Activated T-helper 1 cell treated with anti-CD3 and anti-CD28 coated beads, Interleukin-12 subunit alpha, Interleukin-12 subunit beta, Interleukin-2, Interleukin-4 antibody, amounts not matched to agents 30 ng/mL and 10 ng/mL and 1 ng/mL, durations not matched to agents 14 hours and 24 hours and 36 hours (primary cell): ENCODE measurements around the gene SERPINI2. TPM values are rescaled to one million over a fixed set of nuclear protein-coding genes. Genes with fewer than 3 reads are reported as not detected.

Experiments used
- DNase-seq: peaks from one replicate; pipeline ENCODE4 v3.0.0; 2021; ENCODE audit warnings: low spot score
- H3K27ac Mint-ChIP-seq: one replicate; pipeline ENCODE4 v1.8.0; 2021; ENCODE audit warnings: mild to moderate bottlenecking, mixed read lengths
- H3K27me3 Mint-ChIP-seq: one replicate; pipeline ENCODE4 v1.8.0; 2022; ENCODE audit warnings: mild to moderate bottlenecking, moderate library complexity, mixed read lengths; ENCODE audit not compliant: insufficient read depth
- H3K36me3 Mint-ChIP-seq: one replicate; pipeline ENCODE4 v1.8.0; 2021; ENCODE audit warnings: low read depth, mixed read lengths
- H3K4me1 Mint-ChIP-seq: one replicate; pipeline ENCODE4 v1.8.0; 2021; ENCODE audit warnings: low read depth, mixed read lengths
- H3K4me3 Mint-ChIP-seq: one replicate; pipeline ENCODE4 v1.8.0; 2021; ENCODE audit warnings: mild to moderate bottlenecking, moderate library complexity, mixed read lengths
- H3K9me3 Mint-ChIP-seq: one replicate; pipeline ENCODE4 v1.8.0; 2021; ENCODE audit warnings: mixed read lengths
- intact Hi-C: fragments of 100-400 bp; cut with micrococcal nuclease; formaldehyde crosslinking; loops from one replicate; pipeline ENCODE4 v1.15.1; 2024
- total RNA-seq: library from RNA; stranded (reverse); gene quantifications from 2 replicates; pipeline ENCODE4 v1.2.3, GENCODE V29; 2022

SERPINI2 gene
- total RNA-seq, 1 donor from 2014 or later = not detected

GRCh38 chr3:167481164-167481563 is 7.3 kb upstream of the SERPINI2 start:
- Mint-ChIP-seq H3K27me3 (no peaks in the 10 kb centered on the region), H3K4me3 (no peak overlapping the region), H3K4me1 (no peaks in the 10 kb centered on the region), H3K27ac (no peak overlapping the region), H3K36me3 (no peaks in the 10 kb centered on the region), H3K9me3 (no peaks in the 10 kb centered on the region)
- DNase-seq = no peak
- intact Hi-C loops = no loop called here

DNA sequence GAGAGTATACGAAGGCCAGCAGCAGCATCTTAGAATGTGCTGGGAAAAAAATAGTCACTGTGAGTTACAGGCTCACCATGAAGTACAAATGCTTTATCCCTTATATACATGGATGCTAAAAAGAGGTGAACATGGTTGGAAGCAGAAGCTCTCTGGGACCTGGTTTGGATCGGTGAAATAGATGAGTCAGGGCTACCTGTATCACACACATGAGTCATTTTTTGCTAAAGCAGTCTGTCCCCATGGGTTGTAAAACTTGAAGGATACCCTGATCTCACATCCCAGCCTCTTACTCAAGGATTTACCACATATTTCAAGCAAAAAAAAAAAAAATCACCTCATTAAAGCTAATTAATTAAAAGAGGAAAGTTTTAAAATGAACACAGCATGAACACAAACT is 6.9 kb upstream of the SERPINI2 start:
- H3K9me3 Mint-ChIP-seq = no peaks in the 10 kb centered on the region
- no peak overlapping the region for H3K27ac Mint-ChIP-seq
- DNase-seq = no peak
- H3K36me3 Mint-ChIP-seq = no peaks in the 10 kb centered on the region
- H3K27me3 Mint-ChIP-seq = no peaks in the 10 kb centered on the region
- no peak overlapping the region for H3K4me3 Mint-ChIP-seq
- intact Hi-C loops = no loop called here
- no peaks in the 10 kb centered on the region for H3K4me1 Mint-ChIP-seq

GRCh38 chr3:167469381-167469780 is 4.5 kb downstream of the SERPINI2 start:
- DNase-seq = no peak
- Mint-ChIP-seq H3K27me3 (no peaks in the 10 kb centered on the region), H3K4me3 (no peak overlapping the region), H3K9me3 (no peaks in the 10 kb centered on the region), H3K27ac (no peak overlapping the region), H3K36me3 (no peaks in the 10 kb centered on the region), H3K4me1 (no peaks in the 10 kb centered on the region)
- intact Hi-C loops = no loop called here

GRCh38 chr3:167467848-167468611 is 5.8 kb downstream of the SERPINI2 start:
- no peaks in the 10 kb centered on the region for H3K4me1 Mint-ChIP-seq
- intact Hi-C loops = no loop called here
- H3K4me3 Mint-ChIP-seq = no peak overlapping the region
- no peaks in the 10 kb centered on the region for H3K36me3 Mint-ChIP-seq
- DNase-seq = no peak
- no peaks in the 10 kb centered on the region for H3K9me3 Mint-ChIP-seq
- H3K27me3 Mint-ChIP-seq = no peaks in the 10 kb centered on the region
- no peak overlapping the region for H3K27ac Mint-ChIP-seq

- Mint-ChIP-seq H3K27ac (no peak overlapping the region), H3K4me1 (no peaks in the 10 kb centered on the region), H3K9me3 (no peaks in the 10 kb centered on the region), H3K27me3 (no peaks in the 10 kb centered on the region), H3K4me3 (no peak overlapping the region), H3K36me3 (no peaks in the 10 kb centered on the region)
- intact Hi-C loops = no loop called here
- DNase-seq = no peak
Measured at GRCh38 chr3:167466966-167467365, 6.9 kb downstream of the SERPINI2 start.

GRCh38 chr3:167456157-167456799 is 17.6 kb downstream of the SERPINI2 start:
- DNase-seq = no peak
- H3K4me1 Mint-ChIP-seq = no peaks in the 10 kb centered on the region
- H3K27ac Mint-ChIP-seq = no peak overlapping the region
- H3K36me3 Mint-ChIP-seq = no peaks in the 10 kb centered on the region
- H3K27me3 Mint-ChIP-seq = no peaks in the 10 kb centered on the region
- H3K4me3 Mint-ChIP-seq = no peak overlapping the region
- no peaks in the 10 kb centered on the region for H3K9me3 Mint-ChIP-seq
- intact Hi-C loops = no loop called here

GRCh38 chr3:167453815-167454214 is 20.0 kb downstream of the SERPINI2 start:
- H3K9me3 Mint-ChIP-seq = no peaks in the 10 kb centered on the region
- intact Hi-C loops = no loop called here
- H3K4me3 Mint-ChIP-seq = no peak overlapping the region
- no peak overlapping the region for H3K27ac Mint-ChIP-seq
- H3K4me1 Mint-ChIP-seq = no peaks in the 10 kb centered on the region
- H3K36me3 Mint-ChIP-seq = no peaks in the 10 kb centered on the region
- H3K27me3 Mint-ChIP-seq = no peaks in the 10 kb centered on the region
- DNase-seq = no peak

- H3K4me3 Mint-ChIP-seq = no peak overlapping the region
- intact Hi-C loops = no loop called here
- no peaks in the 10 kb centered on the region for H3K4me1 Mint-ChIP-seq
- H3K9me3 Mint-ChIP-seq = no peaks in the 10 kb centered on the region
- no peak for DNase-seq
- no peaks in the 10 kb centered on the region for H3K27me3 Mint-ChIP-seq
- no peaks in the 10 kb centered on the region for H3K36me3 Mint-ChIP-seq
- no peak overlapping the region for H3K27ac Mint-ChIP-seq
Measured at GRCh38 chr3:167451282-167451681, 22.6 kb downstream of the SERPINI2 start.

- Mint-ChIP-seq H3K36me3 (no peaks in the 10 kb centered on the region), H3K27ac (no peak overlapping the region), H3K4me1 (no peaks in the 10 kb centered on the region), H3K9me3 (no peaks in the 10 kb centered on the region), H3K4me3 (no peak overlapping the region), H3K27me3 (no peaks in the 10 kb centered on the region)
- no peak for DNase-seq
- intact Hi-C loops = no loop called here
Measured at GRCh38 chr3:167450675-167451074, 23.2 kb downstream of the SERPINI2 start.

DNA sequence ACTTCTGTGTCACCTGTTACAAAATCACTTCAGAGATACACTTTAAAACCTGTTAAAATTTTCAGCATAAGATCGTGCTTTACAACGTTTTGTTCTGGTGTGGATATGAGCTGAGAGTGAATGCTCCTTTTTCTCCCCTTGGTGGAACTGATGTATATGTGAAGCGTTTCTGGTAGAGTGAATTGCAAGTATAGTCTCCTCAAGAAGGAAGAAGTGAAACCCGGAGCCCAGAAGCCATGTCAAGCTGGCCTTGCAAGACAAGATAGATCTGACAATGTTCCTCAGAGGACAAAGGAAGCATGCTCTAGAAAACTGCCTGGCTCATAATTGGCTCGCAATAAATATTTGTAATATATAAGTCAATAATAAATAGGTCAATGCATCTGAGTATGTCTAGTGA is 23.6 kb downstream of the SERPINI2 start:
- Mint-ChIP-seq H3K9me3 (no peaks in the 10 kb centered on the region), H3K27me3 (no peaks in the 10 kb centered on the region), H3K27ac (no peak overlapping the region), H3K4me1 (no peaks in the 10 kb centered on the region), H3K4me3 (no peak overlapping the region), H3K36me3 (no peaks in the 10 kb centered on the region)
- DNase-seq = no peak
- intact Hi-C loops = no loop called here

GRCh38 chr3:167445491-167445890 is 28.4 kb downstream of the SERPINI2 start:
- H3K4me3 Mint-ChIP-seq = no peak overlapping the region
- H3K4me1 Mint-ChIP-seq = no peaks in the 10 kb centered on the region
- no peak for DNase-seq
- intact Hi-C loops = no loop called here
- H3K9me3 Mint-ChIP-seq = no peaks in the 10 kb centered on the region
- H3K36me3 Mint-ChIP-seq = no peaks in the 10 kb centered on the region
- no peaks in the 10 kb centered on the region for H3K27me3 Mint-ChIP-seq
- H3K27ac Mint-ChIP-seq = no peak overlapping the region

DNA sequence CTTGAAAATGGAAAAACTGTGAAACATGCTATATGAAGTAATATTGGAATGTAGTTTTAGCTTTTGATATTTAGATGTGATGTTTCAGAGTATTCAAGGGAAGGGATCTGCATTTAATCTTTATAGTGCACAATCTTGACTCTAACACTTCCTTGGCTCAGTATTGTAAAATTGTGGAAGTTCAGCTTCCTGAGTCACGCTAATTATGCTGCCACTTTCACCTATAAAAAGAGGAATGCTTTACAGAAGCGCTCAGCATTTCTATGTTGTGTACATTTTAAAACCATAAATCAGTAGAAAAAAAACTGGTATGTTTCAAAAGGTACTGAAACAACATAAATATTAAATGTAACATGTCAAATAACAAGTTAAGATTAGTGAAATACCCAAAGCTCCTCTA is 32.6 kb downstream of the SERPINI2 start:
- Mint-ChIP-seq H3K9me3 (no peaks in the 10 kb centered on the region), H3K27ac (no peak overlapping the region), H3K4me1 (no peaks in the 10 kb centered on the region), H3K36me3 (no peaks in the 10 kb centered on the region), H3K4me3 (no peak overlapping the region), H3K27me3 (no peaks in the 10 kb centered on the region)
- DNase-seq = no peak
- intact Hi-C loops = no loop called here

- Mint-ChIP-seq H3K4me3 (no peak overlapping the region), H3K36me3 (no peaks in the 10 kb centered on the region), H3K27ac (no peak overlapping the region), H3K4me1 (no peaks in the 10 kb centered on the region), H3K9me3 (no peaks in the 10 kb centered on the region), H3K27me3 (no peaks in the 10 kb centered on the region)
- intact Hi-C loops = no loop called here
- no peak for DNase-seq
Measured at GRCh38 chr3:167437428-167438139, 36.3 kb downstream of the SERPINI2 start.
